HepG2 (cell line): ENCODE results near the gene WNK2. TPM values are rescaled to one million over a fixed set of nuclear protein-coding genes. Genes with fewer than 3 reads are reported as not detected.
"Not testable (repeated sequence)": the region's sequence is repeated elsewhere in the genome, so short reads cannot be mapped to it uniquely, and the experiment has no call there.

Experiments used
- ATAC-seq: fragments of 200-7000 bp; cut with Tn5 transposase; 3 replicates; pipeline ENCODE4 v1.9.1; 2020; ENCODE audit warnings: mild to moderate bottlenecking, moderate library complexity
- BruUV-seq: library from RNA; stranded (reverse); fragments of 400-500 nt; replicated peaks from 2 replicates; lab custom pipeline; 2021; lab: Mats Ljungman, UMichigan
- CTCF ChIA-PET: fragments of 300-600 bp; formaldehyde crosslinking; extraction: SDS; loops from one replicate; lab custom pipeline; 2021; ENCODE audit warnings: low total read pairs, inconsistent platforms, low intra/inter-chr PET ratio; lab: Yijun Ruan, JAX
- POLR2A ChIA-PET: fragments of 350-600 bp; sonication (Branson Sonifier 250); formaldehyde crosslinking; loops from one replicate; lab custom pipeline; 2020; ENCODE audit warnings: antibody characterized with exemption, inconsistent platforms; lab: Yijun Ruan, JAX
- DNase-seq: peaks from one replicate; pipeline ENCODE4 v3.0.0-alpha.2; 2015; ENCODE audit warnings: low spot score
- FAIRE-seq: peaks from 3 replicates; lab custom pipeline; 2011; peaks lifted over from hg19 to GRCh38; lab: Jason Lieb, UNC
- H2AFZ ChIP-seq: one replicate; pipeline ENCODE4 v1.6.1; 2011; ENCODE audit warnings: low read length, inconsistent platforms
- H3K27ac ChIP-seq: fragments of 300-600 bp; 3 replicates; pipeline ENCODE4 v1.8.0; 2011; ENCODE audit warnings: mixed run types, mild to moderate bottlenecking, mixed read lengths, low read length, inconsistent platforms; ENCODE audit not compliant: insufficient read depth; ENCODE audit errors: extremely low read length
- H3K27me3 ChIP-seq, 2 experiments: fragments of 200-600 bp in 1 of 2; 2 replicates in 1 of 2; 3 replicates in 1 of 2; pipeline versions ENCODE4 v1.6.0 to v1.8.0; 2011; ENCODE audit warnings: low read length in 2 of 2, mild to moderate bottlenecking in 2 of 2, moderate library complexity in 2 of 2, inconsistent platforms in 1 of 2; ENCODE audit not compliant: insufficient read depth in 2 of 2, control insufficient read depth in 1 of 2
- H3K36me3 ChIP-seq, 2 experiments: fragments of 200-600 bp in 1 of 2; replicated peaks in 1 of 2; 2 replicates in 1 of 2; 3 replicates in 1 of 2; pipeline versions ENCODE4 v1.5.1 to v1.8.0; 2011; ENCODE audit warnings: low read length in 2 of 2, inconsistent platforms in 1 of 2; ENCODE audit not compliant: insufficient read depth in 2 of 2, control insufficient read depth in 1 of 2
- H3K4me1 ChIP-seq: 2 replicates; pipeline ENCODE4 v1.5.1; 2012; ENCODE audit warnings: low read length, inconsistent platforms; ENCODE audit not compliant: insufficient read depth
- H3K4me2 ChIP-seq: 2 replicates; pipeline ENCODE4 v1.6.0; 2011; ENCODE audit warnings: low read depth, low read length, inconsistent platforms
- H3K4me3 ChIP-seq, 3 experiments: fragments of 200-600 bp in 1 of 3; sonication (generic), shearing (Covaris generic) in 1 of 3; replicated peaks in 1 of 3; 2 replicates each; pipeline ENCODE4 v1.5.1; 2011 to 2016; ENCODE audit warnings: low read length in 3 of 3, inconsistent platforms in 2 of 3, low read depth in 2 of 3, mild to moderate bottlenecking in 2 of 3, control low read depth in 1 of 3, mixed read lengths in 1 of 3; ENCODE audit not compliant: insufficient read depth in 1 of 3
- H3K79me2 ChIP-seq: one replicate; pipeline ENCODE4 v1.6.1; 2011; ENCODE audit warnings: low read length, inconsistent platforms; ENCODE audit not compliant: insufficient read depth
- H3K9ac ChIP-seq: 2 replicates; pipeline ENCODE4 v1.6.0; 2011; ENCODE audit warnings: mild to moderate bottlenecking, low read depth, low read length, inconsistent platforms; ENCODE audit not compliant: insufficient read depth
- H3K9me3 ChIP-seq: 2 replicates; pipeline ENCODE4 v1.5.1; 2012; ENCODE audit warnings: mild to moderate bottlenecking, low read length
- H4K20me1 ChIP-seq: 2 replicates; pipeline ENCODE4 v1.6.0; 2011; ENCODE audit warnings: inconsistent platforms, mild to moderate bottlenecking, low read length, moderate library complexity; ENCODE audit not compliant: insufficient read depth
- ETV5 ChIP-seq: IDR thresholded peaks from 2 replicates; pipeline ENCODE4 v1.6.1; 2018; ENCODE audit warnings: missing biosample characterization, missing genetic modification reagents, inconsistent platforms, borderline replicate concordance
- KLF13 ChIP-seq: sonication (generic); formaldehyde crosslinking; IDR thresholded peaks from 2 replicates; pipeline ENCODE4 v1.4.0; 2020; ENCODE audit warnings: mild to moderate bottlenecking, missing genetic modification reagents
- ZNF530 ChIP-seq: sonication (generic); formaldehyde crosslinking; IDR thresholded peaks from 2 replicates; pipeline ENCODE4 v1.5.0; 2020; ENCODE audit warnings: low read depth, mild to moderate bottlenecking, missing genetic modification reagents
- WGBS: methylation state at CpG from one replicate; pipeline ENCODE4 v1.1.6; 2017; ENCODE audit warnings: low lambda C conversion rate; 5-methylcytosine and 5-hydroxymethylcytosine counted together
- in situ Hi-C: cut with HindIII; loops from 2 replicates; pipeline ENCODE4 v1.10.0; 2017; ENCODE audit warnings: low pct_unique_long_range_greater_than_20kb; ENCODE audit not compliant: extremely low pct_ligation_motif_present
- intact Hi-C: fragments of 100-400 bp; cut with micrococcal nuclease; formaldehyde crosslinking; loops from one replicate; pipeline ENCODE4 v1.10.0; 2022; ENCODE audit not compliant: unreplicated experiment
- polyA plus RNA-seq, 8 experiments: library from polyadenylated mRNA; depleted of rRNA in 3 of 8; stranded (reverse) in 7 of 8; unstranded in 1 of 8; fragments of >200 nt; fragmentation: Illumina TruSeq in 4 of 8; extraction: Trizol in 4 of 8; gene quantifications; 2 replicates each; pipeline versions ENCODE4 v1.2.1 to v1.2.3, GENCODE V29; 2011 to 2016; ENCODE audit warnings: low read depth in 4 of 8, missing spikeins in 1 of 8, mixed read lengths in 1 of 8; ENCODE audit not compliant: insufficient read depth in 1 of 8
- total RNA-seq, 5 experiments: library from RNA; depleted of rRNA; stranded (reverse); fragments of >200 nt; fragmentation: Illumina TruSeq; extraction: Trizol; gene quantifications; 2 replicates each; pipeline ENCODE4 v1.2.3, GENCODE V29; 2016; ENCODE audit warnings: low read depth in 1 of 5

The WNK2 gene
- total and polyA plus RNA-seq, 2 of the 13 experiments (the other 11 are each of a cell fraction or from before 2014, with no cell fraction given), result 10.5 to 12.0 TPM

DNA sequence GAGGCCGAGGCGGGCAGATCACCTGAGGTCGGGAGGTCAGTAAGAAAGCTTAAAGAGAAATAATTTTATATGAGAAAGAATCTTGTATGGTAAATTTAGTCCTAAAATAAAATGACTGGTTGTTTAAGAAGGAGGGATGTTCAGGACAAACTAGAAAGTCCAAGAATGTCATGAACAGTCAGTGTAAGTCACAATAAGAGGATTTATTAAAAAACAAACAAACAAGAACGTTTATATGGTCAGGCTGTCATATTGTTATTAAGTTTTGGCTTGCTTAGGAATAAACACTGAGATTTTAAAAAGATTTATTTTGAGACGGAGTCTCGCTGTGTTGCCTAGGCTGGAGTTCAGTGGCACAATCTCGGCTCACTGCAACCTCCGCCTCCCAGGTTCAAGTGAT is 176.0 kb downstream of the WNK2 start:
- FAIRE-seq, H4K20me1 ChIP-seq, ATAC-seq, DNase-seq, in situ Hi-C loops, POLR2A ChIA-PET, H2AFZ ChIP-seq, H3K4me1 ChIP-seq, H3K9ac ChIP-seq, H3K36me3 ChIP-seq, H3K79me2 ChIP-seq, H3K27ac ChIP-seq, H3K27me3 ChIP-seq, H3K4me2 ChIP-seq, CTCF ChIA-PET, intact Hi-C loops, H3K4me3 ChIP-seq, BruUV-seq: not testable (repeated sequence)
- peaks cover 22% of the 10 kb centered on the region for H3K9me3 ChIP-seq
- WGBS, result 63% methylated on average over 8 of the region's 8 CpGs

DNA sequence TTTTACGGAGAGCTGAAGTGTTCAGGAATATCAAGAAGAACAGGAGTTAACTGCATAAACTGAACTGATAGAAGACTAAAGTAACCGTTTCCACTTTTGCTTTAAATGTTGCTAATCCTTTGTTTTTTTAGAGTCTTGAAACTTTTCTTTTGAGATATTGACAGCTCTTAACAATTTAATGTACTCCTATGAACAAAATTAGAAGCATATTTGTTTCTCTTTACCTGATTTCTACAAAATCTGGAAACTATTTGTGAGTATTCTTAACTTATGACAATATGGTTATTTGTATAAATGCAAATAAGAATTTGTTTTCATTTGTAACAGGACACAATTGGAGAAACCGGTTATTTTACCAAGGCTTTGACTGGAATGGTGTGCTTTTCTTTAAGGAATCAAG is 178.1 kb downstream of the WNK2 start:
- Histone ChIP-seq H3K9ac (no peak overlapping the region), H3K4me2 (no peak overlapping the region), H3K4me3 (no peak overlapping the region), H2AFZ (no peak overlapping the region), H3K36me3 (no peaks in the 10 kb centered on the region), H3K27ac (no peak overlapping the region), H3K4me1 (no peaks in the 10 kb centered on the region), H3K79me2 (no peaks in the 10 kb centered on the region), H4K20me1 (no peaks in the 10 kb centered on the region), H3K9me3 (peaks cover 22% of the 10 kb centered on the region), H3K27me3 (no peaks in the 10 kb centered on the region; a peak in 2 of 5 replicates)
- DNase-seq (no peak), ATAC-seq (no peak), FAIRE-seq (no peak)
- in situ Hi-C loops, result no loop called here
- CTCF ChIA-PET, result no interaction called here
- POLR2A ChIA-PET, result no interaction called here
- intact Hi-C loops, result no loop called here
- TF ChIP-seq ETV5 (CRISPR knock-in tag), result no peak
- TF ChIP-seq ZNF530 (CRISPR knock-in tag), result no peak
- TF ChIP-seq KLF13 (CRISPR knock-in tag), result no peak
- 13% methylated on average over 3 of the region's 3 CpGs for WGBS
- BruUV-seq, result no TSS peak
